HepG2 (cell line): Measurements from ENCODE around the gene ZBTB7B. TPM values are rescaled to one million over a fixed set of nuclear protein-coding genes. Genes with fewer than 3 reads are reported as not detected.

Experiments used
- AKNA ChIP-seq: sonication (generic); formaldehyde crosslinking; IDR thresholded peaks from 2 replicates; pipeline ENCODE4 v1.4.0; 2020; ENCODE audit warnings: missing genetic modification reagents, borderline replicate concordance
- E2F1 ChIP-seq: sonication (generic); formaldehyde crosslinking; IDR thresholded peaks from 2 replicates; pipeline ENCODE4 v1.5.0; 2020; ENCODE audit warnings: missing genetic modification reagents
- ERF ChIP-seq: IDR thresholded peaks from 2 replicates; pipeline ENCODE4 v1.6.1; 2018; ENCODE audit warnings: missing biosample characterization, missing genetic modification reagents
- HBP1 ChIP-seq: IDR thresholded peaks from 2 replicates; pipeline ENCODE4 v1.6.1; 2016; ENCODE audit warnings: low read depth, control low read depth
- HOMEZ ChIP-seq: IDR thresholded peaks from 2 replicates; pipeline ENCODE4 v1.6.1; 2016; ENCODE audit warnings: low read depth
- RXRA ChIP-seq: sonication (generic); formaldehyde crosslinking; IDR thresholded peaks from 2 replicates; pipeline ENCODE4 v1.5.1; 2020; ENCODE audit warnings: missing genetic modification reagents
- ZNF275 ChIP-seq: sonication (generic); formaldehyde crosslinking; IDR thresholded peaks from 2 replicates; pipeline ENCODE4 v1.8.0; 2022; ENCODE audit warnings: missing genetic modification reagents, mild to moderate bottlenecking, inconsistent platforms, borderline replicate concordance
- ZNF281 ChIP-seq: sonication (generic); formaldehyde crosslinking; IDR thresholded peaks from 2 replicates; pipeline ENCODE4 v1.4.0; 2020; ENCODE audit warnings: missing genetic modification reagents, borderline replicate concordance
- ZNF567 ChIP-seq: sonication (generic); formaldehyde crosslinking; IDR thresholded peaks from 2 replicates; pipeline ENCODE4 v1.8.1; 2023; ENCODE audit warnings: mild to moderate bottlenecking, missing genetic modification reagents, borderline replicate concordance
- ZNF576 ChIP-seq: sonication (generic); formaldehyde crosslinking; IDR thresholded peaks from 2 replicates; pipeline ENCODE4 v1.4.0; 2020; ENCODE audit warnings: mild to moderate bottlenecking, missing genetic modification reagents
- ZNF737 ChIP-seq: sonication (generic); formaldehyde crosslinking; IDR thresholded peaks from 2 replicates; pipeline ENCODE4 v1.5.0; 2020; ENCODE audit warnings: missing genetic modification reagents, mild to moderate bottlenecking, borderline replicate concordance
- ZNF740 ChIP-seq: sonication (generic); formaldehyde crosslinking; IDR thresholded peaks from 2 replicates; pipeline ENCODE4 v1.4.0; 2020; ENCODE audit warnings: missing genetic modification reagents
- ZNF83 ChIP-seq: sonication (generic); formaldehyde crosslinking; IDR thresholded peaks from 2 replicates; pipeline ENCODE4 v1.4.0; 2020; ENCODE audit warnings: missing genetic modification reagents, mild to moderate bottlenecking, borderline replicate concordance
- polyA plus RNA-seq, 8 experiments: library from polyadenylated mRNA; depleted of rRNA in 3 of 8; stranded (reverse) in 7 of 8; unstranded in 1 of 8; fragments of >200 nt; fragmentation: Illumina TruSeq in 4 of 8; extraction: Trizol in 4 of 8; gene quantifications; 2 replicates each; pipeline versions ENCODE4 v1.2.1 to v1.2.3, GENCODE V29; 2011 to 2016; ENCODE audit warnings: low read depth in 4 of 8, missing spikeins in 1 of 8, mixed read lengths in 1 of 8; ENCODE audit not compliant: insufficient read depth in 1 of 8
- total RNA-seq, 5 experiments: library from RNA; depleted of rRNA; stranded (reverse); fragments of >200 nt; fragmentation: Illumina TruSeq; extraction: Trizol; gene quantifications; 2 replicates each; pipeline ENCODE4 v1.2.3, GENCODE V29; 2016; ENCODE audit warnings: low read depth in 1 of 5

The ZBTB7B gene
- total and polyA plus RNA-seq, 2 of the 13 experiments (the other 11 are each of a cell fraction or from before 2014, with no cell fraction given) = 15.5 to 17.5 TPM

GRCh38 chr1:154982897-154983648 lies 19.5 kb upstream of the ZBTB7B start, which contains the start of gene FLAD1 (continued):
- no peak for TF ChIP-seq AKNA
- TF ChIP-seq ZNF83 (CRISPR knock-in tag) = no peak
- no peak for TF ChIP-seq ZNF567
- no peak for TF ChIP-seq ZNF737 (CRISPR knock-in tag)
- TF ChIP-seq ZNF576 (CRISPR knock-in tag) = no peak
- no peak for TF ChIP-seq ZNF275
- peak; percentile 57; the same call in 1 of the 2 replicates for TF ChIP-seq HBP1 (CRISPR knock-in tag)
- TF ChIP-seq HOMEZ (CRISPR knock-in tag) = no peak
- TF ChIP-seq ZNF281 = no peak
- peak; percentile 87 for TF ChIP-seq E2F1
- peak; percentile 83 for TF ChIP-seq ERF (CRISPR knock-in tag)
- TF ChIP-seq ZNF740 (CRISPR knock-in tag) = no peak
- no peak for TF ChIP-seq RXRA (CRISPR knock-in tag)
